Ishikawa (cell line): ENCODE results near the gene CUZD1.

ENCODE experiments used
- CEBPB ChIP-seq: IDR thresholded peaks from 2 replicates; pipeline ENCODE4 v1.6.1; 2012
- CREB1 ChIP-seq: IDR thresholded peaks from 2 replicates; pipeline ENCODE4 v1.6.1; 2012; ENCODE audit warnings: low read depth
- EGR1 ChIP-seq: IDR thresholded peaks from 2 replicates; pipeline ENCODE4 v1.6.1; 2012
- EP300 ChIP-seq: IDR thresholded peaks from 2 replicates; pipeline ENCODE4 v1.6.1; 2012; ENCODE audit warnings: borderline replicate concordance
- FOXM1 ChIP-seq: IDR thresholded peaks from 2 replicates; pipeline ENCODE4 v1.6.1; 2012; ENCODE audit warnings: low read depth, borderline replicate concordance
- NFIC ChIP-seq: IDR thresholded peaks from 2 replicates; pipeline ENCODE4 v1.6.1; 2012
- RAD21 ChIP-seq: IDR thresholded peaks from 2 replicates; pipeline ENCODE4 v1.6.1; 2012; ENCODE audit warnings: low read depth
- REST ChIP-seq: IDR thresholded peaks from 2 replicates; pipeline ENCODE4 v1.6.1; 2012; ENCODE audit warnings: low read depth, mild to moderate bottlenecking
- TAF1 ChIP-seq: IDR thresholded peaks from 2 replicates; pipeline ENCODE4 v1.6.1; 2012; ENCODE audit warnings: low read depth, mild to moderate bottlenecking
- TCF12 ChIP-seq: IDR thresholded peaks from 2 replicates; pipeline ENCODE4 v1.6.1; 2012; ENCODE audit warnings: low read depth
- TEAD4 ChIP-seq: IDR thresholded peaks from 2 replicates; pipeline ENCODE4 v1.6.1; 2012
- USF1 ChIP-seq: IDR thresholded peaks from 2 replicates; pipeline ENCODE4 v1.6.1; 2012
- YY1 ChIP-seq: IDR thresholded peaks from 2 replicates; pipeline ENCODE4 v1.6.1; 2012; ENCODE audit warnings: low read depth
- ZBTB7A ChIP-seq: IDR thresholded peaks from 2 replicates; pipeline ENCODE4 v1.6.1; 2012; ENCODE audit warnings: low read depth
- TF ChIP-seq, protein P1 (sequence below): IDR thresholded peaks from 2 replicates; pipeline ENCODE4 v1.6.1; 2012

Gene CUZD1

DNA sequence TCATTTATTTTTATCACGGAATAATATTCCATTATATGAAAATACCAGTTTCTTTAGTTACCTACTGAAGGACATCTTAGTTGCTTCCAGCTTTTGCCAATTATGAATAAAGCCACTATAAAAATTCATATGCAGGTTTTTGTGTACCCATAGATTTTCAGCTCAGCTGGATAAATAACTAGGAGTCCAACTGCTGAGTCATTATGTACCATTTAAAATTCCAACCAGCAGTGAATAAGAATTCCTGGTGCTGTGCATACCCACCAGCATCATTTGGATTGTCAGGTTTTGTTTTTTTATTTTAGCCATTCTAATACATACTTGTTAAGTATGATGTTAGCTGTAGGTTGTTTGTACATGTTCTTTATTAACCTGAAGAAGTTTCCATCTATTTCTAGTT lies 19.2 kb upstream of the CUZD1 start:
- no peak for TF ChIP-seq REST
- no peak for TF ChIP-seq RAD21
- TF ChIP-seq CREB1: no peak
- TF ChIP-seq YY1: no peak
- TF ChIP-seq TAF1: no peak
- TF ChIP-seq CEBPB: no peak
- TF ChIP-seq, protein P1, sequence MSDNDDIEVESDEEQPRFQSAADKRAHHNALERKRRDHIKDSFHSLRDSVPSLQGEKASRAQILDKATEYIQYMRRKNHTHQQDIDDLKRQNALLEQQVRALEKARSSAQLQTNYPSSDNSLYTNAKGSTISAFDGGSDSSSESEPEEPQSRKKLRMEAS: no peak
- TF ChIP-seq TCF12: no peak
- no peak for TF ChIP-seq EGR1
- TF ChIP-seq USF1: no peak
- peak; percentile 77 for TF ChIP-seq TEAD4
- peak; percentile 27; the same call in 1 of the 2 replicates for TF ChIP-seq NFIC
- TF ChIP-seq ZBTB7A: no peak
- TF ChIP-seq FOXM1: no peak
- no peak for TF ChIP-seq EP300

- TF ChIP-seq NFIC: no peak
- TF ChIP-seq YY1: no peak
- no peak for TF ChIP-seq TCF12
- TF ChIP-seq TEAD4: no peak
- no peak for TF ChIP-seq USF1
- TF ChIP-seq CEBPB: no peak
- no peak for TF ChIP-seq CREB1
- TF ChIP-seq TAF1: no peak
- no peak for TF ChIP-seq REST
- no peak for TF ChIP-seq FOXM1
- no peak for TF ChIP-seq EGR1
- TF ChIP-seq, protein P1: no peak
- TF ChIP-seq EP300: no peak
Observed at GRCh38 chr10:122864194-122864592, 18.5 kb upstream of the CUZD1 start.

- TF ChIP-seq USF1 (no peak), YY1 (no peak), REST (no peak), NFIC (no peak), RAD21 (no peak), CREB1 (no peak)
Observed at GRCh38 chr10:122863216-122864193, 17.8 kb upstream of the CUZD1 start.

- TF ChIP-seq TCF12: peak; percentile 39; the same call in 1 of the 2 replicates
- peak; percentile 58 for TF ChIP-seq TEAD4
- peak; percentile 48; the same call in 1 of the 2 replicates for TF ChIP-seq YY1
- TF ChIP-seq NFIC: peak; percentile 41; the same call in 1 of the 2 replicates
- no peak for TF ChIP-seq TAF1
- TF ChIP-seq FOXM1: peak; percentile 76
- TF ChIP-seq EGR1: no peak
- TF ChIP-seq ZBTB7A: no peak
- TF ChIP-seq, protein P1: peak; percentile 63
- no peak for TF ChIP-seq REST
- TF ChIP-seq CREB1: peak; percentile 48; the same call in 1 of the 2 replicates
- TF ChIP-seq EP300: peak; percentile 62; the same call in 1 of the 2 replicates
- no peak for TF ChIP-seq RAD21
- no peak for TF ChIP-seq USF1
- no peak for TF ChIP-seq CEBPB
Observed at GRCh38 chr10:122861711-122862161, 16.1 kb upstream of the CUZD1 start.
